ENCODE results near the gene TRIM24.
"Not testable (repeated sequence)": the region's sequence is repeated elsewhere in the genome, so short reads cannot be mapped to it uniquely, and the experiment has no call there.

The TRIM24 gene

DNA sequence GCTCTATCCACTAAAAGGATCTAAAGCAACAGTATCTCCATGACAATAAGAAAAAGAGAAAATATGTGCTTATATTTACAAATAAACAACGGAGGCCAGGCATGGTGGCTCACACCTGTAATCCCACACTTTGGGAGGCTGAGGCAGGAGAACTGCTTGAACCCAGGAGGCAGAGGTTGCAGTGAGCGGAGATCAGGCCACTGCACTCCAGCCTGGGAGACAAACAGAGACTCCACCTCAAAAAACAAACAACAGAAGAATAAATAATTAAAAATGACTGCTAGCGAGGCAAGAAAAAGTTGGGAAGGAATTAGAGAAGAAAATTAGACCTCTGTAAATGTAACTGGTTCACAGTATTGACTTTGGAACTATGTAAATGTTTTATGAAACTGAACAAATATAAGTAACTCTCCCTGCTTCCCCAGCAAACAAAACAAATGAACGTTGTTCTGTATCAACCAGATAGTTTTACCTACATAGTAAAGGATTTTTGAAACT is 17.1 kb downstream of the TRIM24 start:
- H3K27me3 ChIP-seq (ENCODE audit: insufficient read depth, insufficient read length) = no peaks in the 10 kb centered on the region
- H3K4me1 ChIP-seq (ENCODE audit: insufficient read depth, insufficient read length) = no peaks in the 10 kb centered on the region
- no peak overlapping the region for H3K4me3 ChIP-seq (ENCODE audit: insufficient read length, low read depth)
- H3K9me3 ChIP-seq (ENCODE audit: insufficient read depth, low read length) = no peaks in the 10 kb centered on the region
- TF ChIP-seq YY1 (IDR thresholded peaks at IDR 0.05; ENCODE audit: insufficient read depth, insufficient read length) (no peak), SUZ12 (IDR thresholded peaks at IDR 0.05; ENCODE audit: extremely low read depth, insufficient read depth, insufficient read length) (no peak), ZNF274 (IDR thresholded peaks at IDR 0.05; ENCODE audit: low read depth, low read length) (no peak)
- H3K9ac ChIP-seq (ENCODE audit: insufficient read length, low read depth) = no peak overlapping the region
- no peak for DNase-seq (ENCODE audit: low read depth, low spot score)
- no peaks in the 10 kb centered on the region for H3K36me3 ChIP-seq (ENCODE audit: insufficient read depth, insufficient read length, low read length)

DNA sequence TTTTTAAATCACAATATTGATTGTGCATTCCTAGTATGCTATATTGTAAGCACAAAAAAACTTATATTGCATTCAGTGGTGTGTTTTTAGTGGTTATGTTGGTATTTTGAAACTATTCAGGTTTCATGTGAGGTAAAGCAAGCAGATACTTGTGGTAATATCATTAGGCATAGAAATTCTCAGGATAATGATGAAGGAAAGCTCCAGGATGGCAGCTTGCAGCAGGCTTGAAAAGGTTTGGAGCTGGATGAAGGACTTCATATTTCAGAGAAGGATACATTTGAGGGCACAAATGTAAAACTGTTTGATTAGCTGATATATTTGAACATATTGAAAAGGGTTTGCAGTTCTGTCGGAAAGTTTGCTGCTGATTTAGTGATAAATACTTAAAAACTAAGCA is 17.5 kb downstream of the TRIM24 start:
- no peak overlapping the region for H3K9ac ChIP-seq (ENCODE audit: insufficient read length, low read depth)

DNA sequence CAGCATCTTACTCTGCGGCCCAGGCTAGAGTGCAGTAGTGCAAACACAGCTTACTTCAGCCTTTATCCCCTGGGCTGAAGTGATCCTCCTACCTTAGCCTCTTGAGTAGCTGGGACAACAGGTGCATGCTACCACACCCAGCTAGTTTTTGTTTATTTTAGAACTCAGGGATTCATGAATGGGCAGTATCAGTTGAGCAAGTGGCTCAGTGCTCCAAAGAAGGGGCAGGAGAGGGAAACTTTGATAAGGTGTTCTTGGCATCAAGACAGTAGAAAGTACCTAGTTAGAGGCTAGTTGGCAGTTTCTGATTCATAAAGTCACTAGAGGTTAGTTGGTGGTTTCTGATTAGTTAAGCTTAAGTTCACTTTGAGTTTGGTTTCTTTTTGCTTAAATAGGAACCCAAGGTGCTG is 18.4 kb downstream of the TRIM24 start:
- Histone ChIP-seq H3K27me3 (ENCODE audit: insufficient read depth, insufficient read length) (no peaks in the 10 kb centered on the region), H3K9me3 (ENCODE audit: insufficient read depth, low read length) (no peaks in the 10 kb centered on the region), H3K9ac (ENCODE audit: insufficient read length, low read depth) (no peak overlapping the region), H3K4me1 (ENCODE audit: insufficient read depth, insufficient read length) (no peaks in the 10 kb centered on the region), H3K4me3 (ENCODE audit: insufficient read length, low read depth) (no peak overlapping the region), H3K36me3 (ENCODE audit: insufficient read depth, insufficient read length, low read length) (no peaks in the 10 kb centered on the region)
- DNase-seq (ENCODE audit: low read depth, low spot score) = no peak
- TF ChIP-seq YY1 (IDR thresholded peaks at IDR 0.05; ENCODE audit: insufficient read depth, insufficient read length) = no peak
- TF ChIP-seq SUZ12 (IDR thresholded peaks at IDR 0.05; ENCODE audit: extremely low read depth, insufficient read depth, insufficient read length) = no peak
- TF ChIP-seq ZNF274 (IDR thresholded peaks at IDR 0.05; ENCODE audit: low read depth, low read length) = no peak

More for the DNA sequence above, 17.5 kb downstream of the TRIM24 start:
- H3K4me1 ChIP-seq (ENCODE audit: insufficient read depth, insufficient read length) = no peaks in the 10 kb centered on the region
- no peaks in the 10 kb centered on the region for H3K27me3 ChIP-seq (ENCODE audit: insufficient read depth, insufficient read length)
- H3K9me3 ChIP-seq (ENCODE audit: insufficient read depth, low read length) = no peaks in the 10 kb centered on the region
- no peak for TF ChIP-seq ZNF274 (IDR thresholded peaks at IDR 0.05; ENCODE audit: low read depth, low read length)
- TF ChIP-seq YY1 (IDR thresholded peaks at IDR 0.05; ENCODE audit: insufficient read depth, insufficient read length) = no peak
- no peak for TF ChIP-seq SUZ12 (IDR thresholded peaks at IDR 0.05; ENCODE audit: extremely low read depth, insufficient read depth, insufficient read length)
- DNase-seq (ENCODE audit: low read depth, low spot score) = no peak
- no peak overlapping the region for H3K4me3 ChIP-seq (ENCODE audit: insufficient read length, low read depth)
- H3K36me3 ChIP-seq (ENCODE audit: insufficient read depth, insufficient read length, low read length) = no peaks in the 10 kb centered on the region

DNA sequence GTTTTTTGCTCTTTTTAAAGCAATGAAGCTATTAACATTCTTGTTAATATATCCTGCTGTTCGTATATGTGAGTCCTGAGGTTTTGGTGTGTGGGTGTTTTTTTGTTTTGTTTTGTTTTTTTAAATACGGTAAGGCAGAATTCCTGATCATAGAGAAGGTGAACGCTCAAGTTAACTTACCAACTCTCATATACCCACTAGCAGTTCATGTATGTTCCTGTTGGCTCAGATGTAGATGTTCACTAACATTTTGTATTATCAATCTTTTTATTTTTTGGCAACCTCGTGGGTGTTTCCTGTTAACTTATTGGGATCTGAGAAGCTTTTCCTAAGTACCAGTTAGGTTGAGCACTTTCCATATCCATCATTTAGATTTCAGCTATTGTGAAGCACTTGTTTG is 20.5 kb downstream of the TRIM24 start:
- Histone ChIP-seq H3K4me3 (ENCODE audit: insufficient read length, low read depth) (no peak overlapping the region), H3K9me3 (ENCODE audit: insufficient read depth, low read length) (no peaks in the 10 kb centered on the region), H3K9ac (ENCODE audit: insufficient read length, low read depth) (no peak overlapping the region), H3K4me1 (ENCODE audit: insufficient read depth, insufficient read length) (no peaks in the 10 kb centered on the region), H3K36me3 (ENCODE audit: insufficient read depth, insufficient read length, low read length) (no peaks in the 10 kb centered on the region), H3K27me3 (ENCODE audit: insufficient read depth, insufficient read length) (no peaks in the 10 kb centered on the region)
- TF ChIP-seq ZNF274 (IDR thresholded peaks at IDR 0.05; ENCODE audit: low read depth, low read length) (no peak), YY1 (IDR thresholded peaks at IDR 0.05; ENCODE audit: insufficient read depth, insufficient read length) (no peak), SUZ12 (IDR thresholded peaks at IDR 0.05; ENCODE audit: extremely low read depth, insufficient read depth, insufficient read length) (no peak)
- DNase-seq (ENCODE audit: low read depth, low spot score) = no peak

DNA sequence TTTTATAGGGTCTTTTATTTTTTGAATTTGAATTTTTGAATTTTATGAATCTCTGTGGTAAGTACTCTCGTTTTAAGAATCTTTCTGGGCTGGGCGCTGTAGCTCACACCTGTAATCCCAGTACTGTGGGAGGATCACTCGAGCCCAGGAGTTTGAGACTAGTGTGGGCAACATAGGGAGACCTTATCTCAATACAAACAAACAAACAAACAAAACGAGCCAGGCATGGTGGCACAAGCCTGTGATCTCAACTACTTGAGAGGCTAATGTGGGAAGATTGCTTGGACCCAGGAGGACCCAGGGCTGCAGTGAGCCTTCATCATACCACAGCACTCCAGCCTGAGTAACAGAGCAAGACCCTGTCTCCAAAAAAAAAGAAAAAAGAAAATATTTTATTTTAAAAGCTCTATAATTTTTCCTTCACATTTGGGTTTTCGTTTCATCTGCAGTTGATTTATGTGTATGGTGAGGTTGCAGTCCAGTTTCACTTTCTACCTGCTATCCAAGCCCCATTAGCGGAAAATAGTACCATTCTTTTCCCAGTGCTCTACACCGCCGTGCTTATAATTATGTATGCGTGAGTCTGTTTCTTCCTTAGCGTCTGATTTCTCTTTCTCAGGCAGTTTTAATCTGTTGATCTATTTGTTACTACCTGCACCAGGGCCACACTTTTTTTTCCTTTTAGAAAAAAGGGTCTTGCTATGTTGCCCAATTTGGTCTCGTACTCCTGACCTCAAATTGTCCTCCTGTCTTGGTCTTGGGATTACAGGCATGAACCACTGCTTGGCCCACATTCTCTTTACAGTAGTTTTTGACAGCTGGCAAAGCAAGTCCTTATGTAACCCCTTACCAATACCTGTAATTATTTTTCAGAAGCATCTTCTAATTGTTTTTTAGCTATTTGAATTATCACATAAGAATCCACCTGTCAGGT is 21.7 kb downstream of the TRIM24 start:
- no peak for TF ChIP-seq YY1 (IDR thresholded peaks at IDR 0.05; ENCODE audit: insufficient read depth, insufficient read length)
- TF ChIP-seq ZNF274 (IDR thresholded peaks at IDR 0.05; ENCODE audit: low read depth, low read length) = no peak
- TF ChIP-seq SUZ12 (IDR thresholded peaks at IDR 0.05; ENCODE audit: extremely low read depth, insufficient read depth, insufficient read length) = no peak
- Histone ChIP-seq H3K9me3 (ENCODE audit: insufficient read depth, low read length) (no peaks in the 10 kb centered on the region), H3K9ac (ENCODE audit: insufficient read length, low read depth) (no peak overlapping the region), H3K4me3 (ENCODE audit: insufficient read length, low read depth) (no peak overlapping the region), H3K4me1 (ENCODE audit: insufficient read depth, insufficient read length) (no peaks in the 10 kb centered on the region), H3K36me3 (ENCODE audit: insufficient read depth, insufficient read length, low read length) (no peaks in the 10 kb centered on the region), H3K27me3 (ENCODE audit: insufficient read depth, insufficient read length) (no peaks in the 10 kb centered on the region)
- no peak for DNase-seq (ENCODE audit: low read depth, low spot score)

DNA sequence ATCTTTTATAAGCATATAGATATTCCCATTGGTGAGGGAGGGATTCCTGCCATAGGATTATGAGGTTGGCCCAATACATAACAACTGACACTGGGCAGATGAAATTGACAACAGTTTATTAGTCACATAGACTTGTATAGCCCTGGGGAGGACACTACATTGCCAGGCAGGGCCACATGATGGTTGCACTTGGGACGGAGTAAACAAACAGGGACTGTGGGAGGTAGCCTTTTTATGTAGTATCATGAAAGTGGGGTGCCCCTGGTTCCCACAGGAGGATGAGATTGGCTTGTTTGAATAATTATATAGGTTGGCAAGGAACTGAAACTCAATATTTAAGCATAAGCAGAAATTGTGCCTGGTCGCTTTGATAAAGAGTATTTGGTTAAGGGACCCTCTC is 23.5 kb downstream of the TRIM24 start:
- no peak for DNase-seq (ENCODE audit: low read depth, low spot score)
- Histone ChIP-seq H3K27me3 (ENCODE audit: insufficient read depth, insufficient read length) (no peaks in the 10 kb centered on the region), H3K4me3 (ENCODE audit: insufficient read length, low read depth) (no peak overlapping the region), H3K36me3 (ENCODE audit: insufficient read depth, insufficient read length, low read length) (no peaks in the 10 kb centered on the region), H3K9ac (ENCODE audit: insufficient read length, low read depth) (no peak overlapping the region), H3K9me3 (ENCODE audit: insufficient read depth, low read length) (no peaks in the 10 kb centered on the region), H3K4me1 (ENCODE audit: insufficient read depth, insufficient read length) (no peaks in the 10 kb centered on the region)
- TF ChIP-seq SUZ12 (IDR thresholded peaks at IDR 0.05; ENCODE audit: extremely low read depth, insufficient read depth, insufficient read length) = no peak
- TF ChIP-seq YY1 (IDR thresholded peaks at IDR 0.05; ENCODE audit: insufficient read depth, insufficient read length) = no peak
- TF ChIP-seq ZNF274 (IDR thresholded peaks at IDR 0.05; ENCODE audit: low read depth, low read length) = no peak

DNA sequence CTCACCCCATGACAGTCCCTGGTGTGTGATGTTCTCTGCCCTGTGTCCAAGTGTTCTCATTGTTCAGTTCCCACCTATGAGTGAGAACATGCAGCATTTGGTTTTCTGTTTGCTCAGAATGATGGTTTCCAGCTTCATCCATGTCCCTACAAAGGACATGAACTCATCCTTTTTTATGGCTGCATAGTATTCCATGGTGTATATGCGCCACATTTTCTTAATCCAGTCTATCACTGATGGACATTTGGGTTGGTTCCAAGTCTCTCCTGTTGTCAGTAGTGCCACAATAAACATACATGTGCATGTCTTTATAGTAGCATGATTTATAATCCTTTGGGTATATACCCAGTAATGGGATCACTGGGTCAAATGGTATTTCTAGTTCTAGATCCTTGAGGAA is 25.4 kb downstream of the TRIM24 start:
- H3K4me1 ChIP-seq (ENCODE audit: insufficient read depth, insufficient read length); DNase-seq (ENCODE audit: low read depth, low spot score); H3K9ac ChIP-seq (ENCODE audit: insufficient read length, low read depth); H3K27me3 ChIP-seq (ENCODE audit: insufficient read depth, insufficient read length); H3K36me3 ChIP-seq (ENCODE audit: insufficient read depth, insufficient read length, low read length); H3K4me3 ChIP-seq (ENCODE audit: insufficient read length, low read depth); H3K9me3 ChIP-seq (ENCODE audit: insufficient read depth, low read length): not testable (repeated sequence)

DNA sequence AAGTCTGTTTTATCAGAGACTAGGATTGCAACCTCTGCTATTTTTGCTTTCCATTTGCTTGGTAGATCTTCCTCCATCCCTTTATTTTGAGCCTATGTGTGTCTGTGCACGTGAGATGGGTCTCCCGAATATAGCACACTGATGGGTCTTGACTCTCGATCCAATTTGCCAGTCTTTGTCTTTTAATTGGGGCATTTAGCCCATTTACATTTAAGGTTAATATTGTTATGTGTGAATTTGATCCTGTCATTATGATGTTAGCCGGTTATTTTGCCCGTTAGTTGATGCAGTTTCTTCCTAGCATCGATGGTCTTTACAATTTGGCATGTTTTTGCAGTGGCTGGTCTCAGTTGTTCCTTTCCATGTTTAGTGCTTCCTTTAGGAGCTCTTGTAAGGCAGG is 29.1 kb downstream of the TRIM24 start:
- H3K4me3 ChIP-seq (ENCODE audit: insufficient read length, low read depth); H3K4me1 ChIP-seq (ENCODE audit: insufficient read depth, insufficient read length): not testable (repeated sequence)

More for the DNA sequence above, 29.1 kb downstream of the TRIM24 start:
- not testable (repeated sequence) for H3K9ac ChIP-seq (ENCODE audit: insufficient read length, low read depth); DNase-seq (ENCODE audit: low read depth, low spot score); H3K36me3 ChIP-seq (ENCODE audit: insufficient read depth, insufficient read length, low read length); H3K9me3 ChIP-seq (ENCODE audit: insufficient read depth, low read length); H3K27me3 ChIP-seq (ENCODE audit: insufficient read depth, insufficient read length)

Measured in NT2/D1 (cell line).